ENCODE results near the gene MAN1C1.

Gene MAN1C1

GRCh38 chr1:25808481-25809244, 192.1 kb downstream of the MAN1C1 start:
- TF ChIP-seq CTCF (IDR thresholded peaks at IDR 0.05) = no peak
- Histone ChIP-seq H3K27me3 (no peaks in the 10 kb centered on the region), H3K27ac (no peak overlapping the region), H3K9me3 (no peaks in the 10 kb centered on the region), H3K4me3 (ENCODE audit: low read depth in 1 of 2, low read length in 1 of 2) (no peak overlapping the region), H3K4me1 (ENCODE audit: control insufficient read depth in 1 of 2, insufficient read depth in 1 of 2, low read depth in 1 of 2, low read length in 1 of 2) (peaks cover 12 to 16% of the 10 kb centered on the region in 2 experiments), H3K36me3 (peaks cover 12% of the 10 kb centered on the region)

- Histone ChIP-seq H3K27me3 (no peaks in the 10 kb centered on the region), H3K27ac (peak overlapping the region; percentile 31), H3K4me3 (ENCODE audit: low read depth in 1 of 2, low read length in 1 of 2) (peak overlapping the region in 1 of 2 experiments; percentile 15), H3K4me1 (ENCODE audit: control insufficient read depth in 1 of 2, insufficient read depth in 1 of 2, low read depth in 1 of 2, low read length in 1 of 2) (peaks cover 12 to 16% of the 10 kb centered on the region in 2 experiments), H3K9me3 (no peaks in the 10 kb centered on the region), H3K36me3 (peaks cover 19% of the 10 kb centered on the region)
- no peak for TF ChIP-seq CTCF (IDR thresholded peaks at IDR 0.05)
Observed at GRCh38 chr1:25809283-25809926, 192.8 kb downstream of the MAN1C1 start.

- H3K9me3 ChIP-seq = no peaks in the 10 kb centered on the region
- no peak for TF ChIP-seq CTCF (IDR thresholded peaks at IDR 0.05)
- H3K36me3 ChIP-seq = peaks cover 19% of the 10 kb centered on the region
- peak overlapping the region in 1 of 2 experiments; percentile 15 for H3K4me3 ChIP-seq (ENCODE audit: low read depth in 1 of 2, low read length in 1 of 2)
- H3K27ac ChIP-seq = peak overlapping the region; percentile 31
- peaks cover 12 to 16% of the 10 kb centered on the region in 2 experiments for H3K4me1 ChIP-seq (ENCODE audit: control insufficient read depth in 1 of 2, insufficient read depth in 1 of 2, low read depth in 1 of 2, low read length in 1 of 2)
- no peaks in the 10 kb centered on the region for H3K27me3 ChIP-seq
Observed at GRCh38 chr1:25809929-25810328, 193.3 kb downstream of the MAN1C1 start.

- H3K4me3 ChIP-seq (ENCODE audit: low read depth in 1 of 2, low read length in 1 of 2) = no peak overlapping the region
- H3K9me3 ChIP-seq = no peaks in the 10 kb centered on the region
- H3K4me1 ChIP-seq (ENCODE audit: control insufficient read depth in 1 of 2, insufficient read depth in 1 of 2, low read depth in 1 of 2, low read length in 1 of 2) = peaks cover 12 to 16% of the 10 kb centered on the region in 2 experiments
- no peak overlapping the region for H3K27ac ChIP-seq
- peak; percentile 86 for TF ChIP-seq CTCF (IDR thresholded peaks at IDR 0.05)
- no peaks in the 10 kb centered on the region for H3K27me3 ChIP-seq
- peaks cover 21% of the 10 kb centered on the region for H3K36me3 ChIP-seq
Observed at GRCh38 chr1:25810341-25811299, 194.0 kb downstream of the MAN1C1 start.

- H3K27me3 ChIP-seq = no peaks in the 10 kb centered on the region
- H3K4me3 ChIP-seq (ENCODE audit: low read depth in 1 of 2, low read length in 1 of 2) = no peak overlapping the region
- H3K4me1 ChIP-seq (ENCODE audit: control insufficient read depth in 1 of 2, insufficient read depth in 1 of 2, low read depth in 1 of 2, low read length in 1 of 2) = peaks cover 12 to 16% of the 10 kb centered on the region in 2 experiments
- peaks cover 17% of the 10 kb centered on the region for H3K36me3 ChIP-seq
- no peak overlapping the region for H3K27ac ChIP-seq
- TF ChIP-seq CTCF (IDR thresholded peaks at IDR 0.05) = no peak
- H3K9me3 ChIP-seq = no peaks in the 10 kb centered on the region
Observed at GRCh38 chr1:25811384-25812082, 194.9 kb downstream of the MAN1C1 start.
